Measurements from ENCODE around the gene ROR2. TPM values are rescaled to one million over a fixed set of nuclear protein-coding genes. Genes with fewer than 3 reads are reported as not detected.

The ROR2 gene
- total RNA-seq, 1 experiment from 2014 or later, result 0.68 TPM

DNA sequence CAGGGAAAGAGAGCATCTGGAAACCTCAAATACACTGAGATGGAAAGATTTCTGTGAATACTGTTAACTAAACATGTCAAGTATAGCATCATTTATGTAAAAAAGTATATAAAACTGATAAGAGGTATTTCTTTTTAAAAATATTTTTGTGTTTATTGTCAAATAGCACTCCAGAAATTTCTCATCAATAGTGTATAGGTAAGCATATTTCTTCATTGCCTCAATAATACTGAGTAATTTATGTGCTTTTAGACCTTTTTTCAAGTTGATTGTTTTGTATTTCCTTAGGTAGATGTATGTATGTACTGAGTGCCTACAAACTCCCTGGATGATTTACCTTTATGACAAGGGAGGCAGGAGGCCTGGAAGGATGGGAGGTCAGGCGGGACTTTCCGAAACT, 196.3 kb downstream of the ROR2 start:
- no peaks in the 10 kb centered on the region for H3K9me3 Mint-ChIP-seq (ENCODE audit: unreplicated experiment)
- CTCF ChIA-PET, result no interaction called here

GRCh38 chr9:91751922-91752321, 198.1 kb downstream of the ROR2 start:
- Histone ChIP-seq H3K4me1 (no peaks in the 10 kb centered on the region), H3K27me3 (replicated peaks; ENCODE audit: control insufficient read depth, insufficient read depth, low read length) (no peaks in the 10 kb centered on the region), H3K9me3 (no peaks in the 10 kb centered on the region), H3K4me3 (ENCODE audit: low read depth, low read length) (no peak overlapping the region), H3K36me3 (ENCODE audit: control insufficient read depth, insufficient read depth, low read length) (no peaks in the 10 kb centered on the region)
- DNase-seq, result no peak
- no peak for TF ChIP-seq CTCF (IDR thresholded peaks at IDR 0.05; ENCODE audit: insufficient read depth in 1 of 2, low read depth in 1 of 2, low read length in 1 of 2, severe bottlenecking in 1 of 2, unreplicated experiment in 1 of 2)
- ChIA-PET CTCF (no interaction called here), POLR2A (no interaction called here)
- Mint-ChIP-seq H3K4me3 (ENCODE audit: unreplicated experiment) (no peak overlapping the region), H3K9me3 (ENCODE audit: unreplicated experiment) (no peaks in the 10 kb centered on the region), H3K27ac (ENCODE audit: unreplicated experiment) (no peak overlapping the region), H3K27me3 (ENCODE audit: insufficient read depth, unreplicated experiment) (no peaks in the 10 kb centered on the region), H3K36me3 (ENCODE audit: insufficient read depth, unreplicated experiment) (peaks cover under 1% of the 10 kb centered on the region), H3K4me1 (ENCODE audit: low read depth, unreplicated experiment) (no peaks in the 10 kb centered on the region)
- intact Hi-C loops (cut with micrococcal nuclease; ENCODE audit: unreplicated experiment), result no loop called here
- BruUV-seq (replicated peaks), result no TSS peak

More for the DNA sequence above, 196.3 kb downstream of the ROR2 start:
- intact Hi-C loops (cut with micrococcal nuclease; ENCODE audit: unreplicated experiment), result no loop called here
- Histone ChIP-seq H3K9me3 (no peaks in the 10 kb centered on the region), H3K4me3 (ENCODE audit: low read depth, low read length) (no peak overlapping the region), H3K36me3 (ENCODE audit: control insufficient read depth, insufficient read depth, low read length) (no peaks in the 10 kb centered on the region), H3K4me1 (no peaks in the 10 kb centered on the region), H3K27me3 (replicated peaks; ENCODE audit: control insufficient read depth, insufficient read depth, low read length) (no peaks in the 10 kb centered on the region)
- no TSS peak for BruUV-seq (replicated peaks)
- no peak for DNase-seq
- POLR2A ChIA-PET, result no interaction called here
- no peak for TF ChIP-seq CTCF (IDR thresholded peaks at IDR 0.05; ENCODE audit: insufficient read depth in 1 of 2, low read depth in 1 of 2, low read length in 1 of 2, severe bottlenecking in 1 of 2, unreplicated experiment in 1 of 2)
- Mint-ChIP-seq H3K27me3 (ENCODE audit: insufficient read depth, unreplicated experiment) (no peaks in the 10 kb centered on the region), H3K4me3 (ENCODE audit: unreplicated experiment) (no peak overlapping the region), H3K36me3 (ENCODE audit: insufficient read depth, unreplicated experiment) (peaks cover 5% of the 10 kb centered on the region), H3K4me1 (ENCODE audit: low read depth, unreplicated experiment) (peaks cover 5% of the 10 kb centered on the region), H3K27ac (ENCODE audit: unreplicated experiment) (no peak overlapping the region)

DNA sequence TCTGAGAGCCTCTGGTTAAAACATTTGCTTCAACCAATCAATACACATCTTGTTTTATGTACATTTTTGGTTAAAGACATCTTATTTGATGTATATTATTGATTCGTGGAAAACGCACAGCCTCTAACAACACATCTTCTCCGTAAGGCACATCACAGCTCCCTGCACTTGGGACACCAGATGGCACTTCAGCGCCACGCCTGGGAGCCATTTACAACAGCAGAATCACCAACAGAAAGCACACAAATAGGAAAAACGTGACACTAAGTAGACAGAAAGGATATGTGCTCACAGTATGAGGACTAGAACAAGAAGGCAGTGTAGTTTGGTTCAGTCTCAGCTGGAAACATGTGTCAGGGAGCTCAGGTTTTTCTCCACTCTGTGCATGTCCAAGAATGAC, 199.7 kb downstream of the ROR2 start:
- H3K36me3 Mint-ChIP-seq (ENCODE audit: insufficient read depth, unreplicated experiment), result no peaks in the 10 kb centered on the region
- CTCF ChIA-PET, result no interaction called here

More for the DNA sequence above, 199.7 kb downstream of the ROR2 start:
- H3K27ac Mint-ChIP-seq (ENCODE audit: unreplicated experiment), result no peak overlapping the region
- no peak for DNase-seq
- no peaks in the 10 kb centered on the region for H3K27me3 Mint-ChIP-seq (ENCODE audit: insufficient read depth, unreplicated experiment)
- no peaks in the 10 kb centered on the region for H3K4me1 Mint-ChIP-seq (ENCODE audit: low read depth, unreplicated experiment)
- H3K9me3 Mint-ChIP-seq (ENCODE audit: unreplicated experiment), result no peaks in the 10 kb centered on the region
- H3K4me3 ChIP-seq (ENCODE audit: low read depth, low read length), result no peak overlapping the region
- no peaks in the 10 kb centered on the region for H3K27me3 ChIP-seq (replicated peaks; ENCODE audit: control insufficient read depth, insufficient read depth, low read length)
- no peaks in the 10 kb centered on the region for H3K9me3 ChIP-seq
- no peaks in the 10 kb centered on the region for H3K36me3 ChIP-seq (ENCODE audit: control insufficient read depth, insufficient read depth, low read length)
- no TSS peak for BruUV-seq (replicated peaks)
- intact Hi-C loops (cut with micrococcal nuclease; ENCODE audit: unreplicated experiment), result no loop called here
- POLR2A ChIA-PET, result no interaction called here
- H3K4me3 Mint-ChIP-seq (ENCODE audit: unreplicated experiment), result no peak overlapping the region
- no peaks in the 10 kb centered on the region for H3K4me1 ChIP-seq
- TF ChIP-seq CTCF (IDR thresholded peaks at IDR 0.05; ENCODE audit: insufficient read depth in 1 of 2, low read depth in 1 of 2, low read length in 1 of 2, severe bottlenecking in 1 of 2, unreplicated experiment in 1 of 2), result peak in 1 of 2 experiments; percentile 7
